Right lobe of liver (tissue), 5 donors: Measurements from ENCODE around the gene OR11H7. TPM values are rescaled to one million over a fixed set of nuclear protein-coding genes. Genes with fewer than 3 reads are reported as not detected.

Experiments used
- total RNA-seq, 6 experiments: library from RNA; depleted of rRNA in 2 of 6; stranded (reverse); fragments of >200 nt in 2 of 6; fragmentation: NEBNext Ultra II Directional in 3 of 6; extraction: Animal tissue kit (Norgen Biotek cat#: 25700) in 3 of 6; gene quantifications; one replicate each; pipeline versions ENCODE4 v1.1.0 to v1.2.4, GENCODE V29; 2016 to 2023
- donor health status: DM: no; HTN: no; CAD: no.
- donor health status: DM: no; HTN: no; CAD: no.
- donor health status: DM: no; HTN: yes; CAD: no.
- donor health status: DM: no; HTN: yes; CAD: no.

OR11H7 gene
- total RNA-seq, 6 experiments from 2014 or later = not detected

Other genes starting within 250 kb of the OR11H7 start
- gene OR4Q2, start 226.8 kb upstream of the OR11H7 start, total RNA-seq = not detected
- gene OR4K14, start 209.7 kb upstream of the OR11H7 start, total RNA-seq = not detected
- not detected for gene OR4K13, start 192.9 kb upstream of the OR11H7 start, total RNA-seq
- not detected for gene OR4L1, start 168.9 kb upstream of the OR11H7 start, total RNA-seq
- not detected for gene OR4K17, start 118.2 kb upstream of the OR11H7 start, total RNA-seq
- gene OR4N5, start 90.2 kb upstream of the OR11H7 start, total RNA-seq = not detected
- not detected for gene OR11G2, start 38.1 kb upstream of the OR11H7 start, total RNA-seq
- gene OR11H6, start 5.3 kb upstream of the OR11H7 start, total RNA-seq = not detected
- not detected for gene OR11H4, start 10.3 kb downstream of the OR11H7 start, total RNA-seq
- gene TTC5, start 77.0 kb downstream of the OR11H7 start, total RNA-seq = 1 to 10 TPM; 3.1 to 5.1 (median 4.2) TPM
- 10 to 100 TPM; 15.7 to 55.5 (median 24.9) TPM for gene CCNB1IP1, start 104.3 kb downstream of the OR11H7 start, total RNA-seq
- 10 to 100 TPM in 2 of 6 experiments, 1 to 10 TPM in 4; 5.5 to 10.4 (median 9.1) TPM for gene PARP2, start 114.7 kb downstream of the OR11H7 start, total RNA-seq
- 10 to 100 TPM; 10.8 to 17.6 (median 14.0) TPM for gene TEP1, start 184.5 kb downstream of the OR11H7 start, total RNA-seq
- under 1 TPM in 5 of 6 experiments, not detected in 1; 0.06 to 0.19 (median 0.11) TPM for gene KLHL33, start 207.2 kb downstream of the OR11H7 start, total RNA-seq
- 10 to 100 TPM; 11.2 to 43.8 (median 14.4) TPM for gene OSGEP, start 225.8 kb downstream of the OR11H7 start, total RNA-seq
- gene APEX1, start 226.2 kb downstream of the OR11H7 start, total RNA-seq = 10 to 100 TPM; 50.2 to 87.0 (median 59.8) TPM
- 10 to 100 TPM in 4 of 6 experiments, 1 to 10 TPM in 2; 7.0 to 13.8 (median 11.4) TPM for gene PIP4P1, start 232.5 kb downstream of the OR11H7 start, total RNA-seq
- gene PNP, start 240.4 kb downstream of the OR11H7 start, total RNA-seq = 10 to 100 TPM; 22.1 to 48.9 (median 30.9) TPM